ACHN (cell line): Measurements from ENCODE around the gene VAV2.
"Not testable (repeated sequence)": the region's sequence is repeated elsewhere in the genome, so short reads cannot be mapped to it uniquely, and the experiment has no call there.

Source experiments
- DNase-seq: peaks from one replicate; pipeline ENCODE4 v3.0.0-alpha.2; 2015
- in situ Hi-C: cut with HindIII; loops from 2 replicates; pipeline ENCODE4 v1.10.0; 2017; ENCODE audit warnings: low sequenced_read_pairs, low pct_ligation_motif_present, low pct_unique_long_range_greater_than_20kb

The VAV2 gene

GRCh38 chr9:133935328-133936005 lies 56.7 kb downstream of the VAV2 start:
- DNase-seq: peak; percentile 64
- in situ Hi-C loops: no loop called here

DNA sequence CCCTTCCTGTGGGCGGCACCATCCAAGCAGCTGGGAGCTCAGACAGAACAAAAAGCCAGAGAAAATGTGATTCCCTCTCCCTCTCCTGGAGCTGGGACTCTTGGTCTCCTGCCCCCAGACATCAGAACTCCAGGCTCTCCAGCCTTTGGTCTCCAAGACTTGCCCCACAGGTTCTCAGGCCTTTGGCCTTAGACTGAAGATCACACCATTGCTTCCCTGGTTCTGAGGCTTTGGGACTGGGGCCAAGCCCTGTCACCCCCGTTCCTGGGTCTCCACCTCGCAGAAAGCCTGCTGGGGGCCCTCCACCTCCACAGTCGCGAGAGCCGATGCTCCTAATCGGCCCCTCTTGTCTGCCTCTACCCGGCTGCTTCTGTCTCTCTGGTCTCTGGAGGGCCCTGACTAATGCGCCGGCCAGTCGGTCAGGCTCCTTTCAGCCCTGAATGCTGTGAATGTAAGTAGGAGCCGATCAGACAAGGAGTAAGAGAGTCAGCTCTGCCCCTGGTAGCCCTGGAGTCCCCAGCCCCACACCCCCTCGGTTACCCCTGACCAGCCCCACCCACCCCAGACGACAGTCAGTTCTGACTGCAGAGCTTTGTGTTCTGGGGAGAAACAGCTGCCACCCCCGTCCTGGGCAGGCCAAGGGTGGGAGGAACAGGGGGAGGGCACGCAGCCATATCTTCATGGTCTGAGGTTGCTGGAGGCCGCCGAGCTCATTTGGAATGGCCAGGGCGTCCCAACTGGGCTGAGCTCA lies 57.5 kb downstream of the VAV2 start:
- DNase-seq: no peak
- in situ Hi-C loops: no loop called here

- in situ Hi-C loops: no loop called here
- no peak for DNase-seq
Observed at GRCh38 chr9:133933426-133934026, 58.6 kb downstream of the VAV2 start.

DNA sequence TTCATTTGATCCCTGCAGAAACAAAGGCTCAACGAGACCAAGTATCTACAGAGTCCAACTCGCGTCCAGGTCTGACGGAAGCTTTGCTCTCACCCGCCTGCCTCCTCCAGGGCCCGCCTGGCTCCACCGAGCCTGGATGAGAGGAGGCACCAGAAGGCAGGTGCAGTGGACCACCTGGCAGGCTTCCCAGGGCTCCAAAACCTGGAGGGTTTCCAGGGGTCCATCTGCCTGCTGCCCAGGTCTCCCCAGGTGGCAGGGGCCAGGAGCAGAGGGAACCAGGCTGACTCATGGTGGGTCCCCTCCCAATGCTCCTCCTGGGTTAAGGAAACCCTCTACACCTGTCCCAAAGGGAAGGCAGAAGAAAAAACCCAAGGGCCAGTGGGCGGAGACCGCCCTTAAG lies 59.5 kb downstream of the VAV2 start:
- in situ Hi-C loops: no loop called here
- no peak for DNase-seq

DNA sequence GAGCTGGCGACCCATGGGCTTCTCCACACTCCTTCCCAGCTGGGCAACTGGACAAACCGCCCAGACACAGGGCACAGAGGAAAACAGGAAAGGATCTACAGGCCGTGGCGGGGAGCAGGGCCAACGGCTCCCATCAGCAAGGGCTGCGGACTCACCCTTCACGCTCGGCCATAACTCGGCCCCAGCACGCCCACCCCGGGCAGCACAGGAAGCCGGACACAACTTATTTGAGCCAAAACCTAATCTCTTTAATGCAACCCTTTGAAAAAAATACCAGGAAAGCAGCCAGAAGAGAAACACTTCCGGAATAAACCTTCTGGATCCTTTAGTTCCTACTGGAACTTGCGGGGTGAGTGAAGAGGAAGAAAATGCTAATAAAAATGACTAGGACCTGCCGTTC lies 59.9 kb downstream of the VAV2 start:
- in situ Hi-C loops: no loop called here
- DNase-seq: no peak

GRCh38 chr9:133930682-133931485 lies 61.2 kb downstream of the VAV2 start:
- DNase-seq: peak; percentile 45

GRCh38 chr9:133930046-133930681 lies 62.0 kb downstream of the VAV2 start:
- no peak for DNase-seq
- in situ Hi-C loops: no loop called here

More at GRCh38 chr9:133930682-133931485, 61.2 kb downstream of the VAV2 start:
- in situ Hi-C loops: no loop called here

GRCh38 chr9:133929599-133929998 lies 62.5 kb downstream of the VAV2 start:
- DNase-seq: no peak
- in situ Hi-C loops: no loop called here

GRCh38 chr9:133928248-133928764 lies 63.8 kb downstream of the VAV2 start:
- in situ Hi-C loops: no loop called here
- DNase-seq: no peak

DNA sequence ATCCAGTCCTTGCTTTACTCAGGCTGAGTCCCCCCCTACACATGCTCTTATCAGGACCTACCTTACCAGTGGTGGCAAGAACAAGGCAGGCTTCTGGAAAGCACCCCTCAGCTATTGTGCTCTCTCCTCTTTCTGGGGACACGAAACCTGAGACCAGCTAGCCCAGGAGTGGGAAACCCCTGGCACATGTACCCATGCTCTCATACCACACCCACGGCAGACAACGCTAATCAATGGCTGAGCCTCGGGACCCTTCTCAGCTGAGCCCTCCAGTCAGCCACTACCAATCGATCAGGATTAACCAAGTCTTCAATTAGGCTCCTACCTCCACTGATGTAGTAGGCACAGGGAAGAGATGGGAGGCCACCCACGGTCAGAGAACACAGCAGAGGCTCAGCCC lies 65.1 kb downstream of the VAV2 start:
- DNase-seq: no peak
- in situ Hi-C loops: no loop called here

- no peak for DNase-seq
Observed at GRCh38 chr9:133926165-133926856, 65.8 kb downstream of the VAV2 start.

GRCh38 chr9:133924453-133924852 lies 67.7 kb downstream of the VAV2 start:
- DNase-seq: no peak
- in situ Hi-C loops: no loop called here

More at GRCh38 chr9:133926165-133926856, 65.8 kb downstream of the VAV2 start:
- in situ Hi-C loops: no loop called here

DNA sequence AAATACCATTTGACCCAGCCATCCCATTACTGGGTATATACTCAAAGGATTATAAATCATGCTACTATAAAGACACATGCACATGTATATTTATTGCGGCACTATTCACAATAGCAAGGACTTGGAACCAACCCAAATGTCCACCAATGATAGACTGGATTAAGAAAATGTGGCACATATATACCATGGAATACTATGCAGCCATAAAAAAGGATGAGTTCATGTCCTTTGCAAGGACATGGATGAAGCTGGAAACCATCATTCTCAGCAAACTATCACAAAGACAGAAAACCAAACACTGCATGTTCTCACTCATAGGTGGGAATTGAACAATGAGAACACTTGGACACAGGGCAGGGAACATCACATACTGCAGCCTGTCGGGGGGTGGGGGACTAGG lies 68.5 kb downstream of the VAV2 start:
- in situ Hi-C loops, DNase-seq: not testable (repeated sequence)

DNA sequence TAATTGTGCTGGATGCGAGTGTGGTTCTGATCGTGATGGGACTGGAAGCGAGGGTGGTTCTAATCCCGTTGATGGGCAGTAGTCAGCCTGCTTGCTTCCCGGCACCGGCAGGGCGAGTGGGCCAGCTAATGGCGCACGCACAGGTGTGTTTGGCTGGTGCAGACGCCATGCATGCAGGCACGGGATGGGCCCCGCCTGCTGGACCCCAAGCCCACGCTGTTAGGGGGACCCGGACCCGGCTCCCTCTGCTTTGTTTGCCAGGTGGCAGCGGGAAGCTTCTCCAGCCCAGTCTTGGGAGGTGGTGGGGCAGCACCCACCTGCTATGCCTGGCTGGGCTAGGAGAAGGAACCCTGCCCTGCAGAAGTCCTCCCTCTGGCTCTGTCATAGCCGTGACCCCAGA lies 70.3 kb downstream of the VAV2 start:
- DNase-seq: no peak
- in situ Hi-C loops: no loop called here

DNA sequence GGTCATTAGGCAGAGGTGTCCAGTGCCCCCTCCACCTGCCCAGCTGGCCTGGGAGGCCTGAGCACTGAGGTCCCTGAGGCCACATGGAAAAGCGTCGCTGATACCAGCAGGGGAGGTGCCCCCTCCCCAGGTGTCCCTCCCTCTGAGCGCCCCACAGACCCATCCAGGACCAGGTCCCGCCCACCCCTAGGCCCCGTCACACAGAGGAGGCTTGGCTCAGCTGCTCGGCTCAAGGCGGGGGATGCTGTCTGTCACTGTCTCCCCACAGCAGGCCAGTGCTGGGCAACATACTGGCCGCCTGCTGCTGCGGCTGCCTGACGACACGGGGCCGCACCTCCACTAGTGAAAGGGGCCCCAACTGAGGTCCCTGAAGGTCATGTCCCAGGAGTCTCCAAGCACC lies 71.7 kb downstream of the VAV2 start:
- in situ Hi-C loops: no loop called here
- DNase-seq: no peak

DNA sequence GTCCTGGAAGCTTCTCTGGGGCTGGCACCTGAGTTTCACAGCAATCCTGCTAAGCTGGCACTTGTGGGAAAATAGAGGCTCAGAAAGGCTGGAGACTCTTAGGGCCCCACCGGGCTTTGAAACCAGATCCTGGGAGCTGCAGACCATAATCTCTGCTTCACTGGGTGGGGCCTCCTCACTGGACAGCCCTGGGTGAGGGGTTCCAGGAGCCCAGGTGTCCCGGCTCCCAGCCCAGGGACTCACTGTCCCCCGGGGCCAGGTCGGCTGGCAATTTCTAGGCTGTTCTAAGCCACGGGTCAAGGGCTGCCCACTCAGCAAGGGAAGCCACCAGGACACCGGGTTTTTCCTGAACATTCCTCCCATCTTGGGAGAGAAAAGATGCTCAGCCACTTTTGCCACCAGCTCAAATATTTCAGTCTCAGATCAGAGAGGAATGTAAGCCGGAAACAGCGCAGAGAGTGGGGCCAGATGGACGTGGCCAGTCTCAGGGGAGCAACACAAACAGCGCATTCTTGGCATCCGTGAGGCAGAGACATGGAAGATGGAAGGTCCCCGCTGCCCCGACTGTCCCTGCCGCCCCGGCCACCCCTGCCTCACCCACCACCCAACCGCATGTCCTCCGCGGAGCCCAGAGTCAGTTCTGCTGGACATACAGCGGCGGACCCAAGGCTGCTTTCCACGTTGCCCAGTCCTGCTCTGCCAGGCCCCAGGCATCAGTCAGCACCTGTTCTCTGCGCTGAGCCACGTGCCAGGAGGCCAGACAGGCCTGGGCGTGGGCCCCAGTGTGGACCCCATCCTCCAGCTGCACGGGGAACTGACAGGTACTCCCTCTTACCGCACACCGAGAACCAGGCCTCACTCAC lies 72.6 kb downstream of the VAV2 start:
- no peak for DNase-seq
- in situ Hi-C loops: no loop called here
